Measurements from ENCODE around the gene WAPL. TPM values are rescaled to one million over a fixed set of nuclear protein-coding genes. Genes with fewer than 3 reads are reported as not detected.

WAPL gene
- total RNA-seq, 2 experiments from 2014 or later = 34.3 TPM

DNA sequence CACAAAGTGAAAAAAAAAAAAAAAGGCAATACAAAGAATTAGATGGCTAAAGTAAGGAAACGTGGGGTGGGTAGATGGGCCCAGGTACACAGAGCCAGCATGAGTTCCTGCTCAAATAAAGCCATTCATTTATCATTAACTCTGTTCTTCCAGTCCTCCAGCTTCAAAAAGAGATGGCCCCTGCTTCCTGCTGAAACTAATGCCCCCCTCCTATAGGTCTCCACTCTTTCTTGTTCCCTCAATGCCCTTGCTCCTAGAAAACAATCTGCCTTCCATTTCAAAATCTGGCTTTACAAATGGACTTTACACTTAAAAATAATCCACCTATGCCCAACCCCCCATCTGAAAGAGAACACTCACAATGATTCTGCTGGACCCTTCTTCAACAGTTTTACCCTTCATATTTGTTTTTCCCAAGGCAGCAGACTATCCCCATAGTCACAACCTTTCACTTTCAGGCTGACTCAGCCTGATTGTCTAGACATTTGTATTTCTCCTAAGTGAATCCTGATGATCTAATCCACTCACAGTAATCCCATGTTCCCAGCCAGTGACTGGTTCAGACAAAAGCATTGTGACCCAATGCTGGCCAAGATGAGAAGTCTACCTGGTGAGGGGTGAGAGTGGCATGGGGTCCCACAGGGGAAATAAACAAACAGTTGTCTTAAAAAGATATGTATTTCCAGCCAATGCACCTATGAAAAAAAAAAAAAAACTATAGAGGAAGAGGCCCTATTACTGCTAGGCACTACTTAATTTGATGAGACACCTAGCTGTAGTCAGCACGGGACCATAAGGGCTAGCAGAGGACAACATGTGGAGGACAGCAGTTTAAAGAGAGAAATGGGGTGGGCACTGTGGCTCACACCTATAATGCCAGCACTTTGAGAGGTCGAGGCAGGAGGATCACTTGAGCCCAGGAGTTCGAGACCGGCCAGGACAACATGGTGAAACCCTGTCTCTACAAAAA, 80.4 kb downstream of the WAPL start:
- Histone ChIP-seq H3K9me3 (ENCODE audit: control insufficient read depth in 1 of 2, insufficient read depth in 1 of 2, low read length in 2 of 2) (no peaks in the 10 kb centered on the region), H3K36me3 (ENCODE audit: insufficient read depth, low read length) (peaks cover 85% of the 10 kb centered on the region), H3K4me1 (ENCODE audit: insufficient read depth, low read length) (no peaks in the 10 kb centered on the region), H3K27ac (ENCODE audit: low read depth in 1 of 2, low read length in 2 of 2) (no peak overlapping the region), H3K27me3 (ENCODE audit: control insufficient read depth in 1 of 2, insufficient read depth in 2 of 2, low read length in 2 of 2) (no peaks in the 10 kb centered on the region), H3K4me3 (ENCODE audit: low read length) (no peak overlapping the region)
- ChIA-PET CTCF (no interaction called here), POLR2A (no interaction called here)
- Mint-ChIP-seq H3K27me3 (no peaks in the 10 kb centered on the region), H3K9me3 (no peaks in the 10 kb centered on the region), H3K36me3 (ENCODE audit: low read depth) (peaks cover 96% of the 10 kb centered on the region), H3K27ac (peak overlapping the region; percentile 52), H3K4me1 (ENCODE audit: low read depth) (peaks cover 21% of the 10 kb centered on the region), H3K4me3 (no peak overlapping the region)
- ATAC-seq (ENCODE audit: poor library complexity) (no peak), DNase-seq (peak in 1 of 14 experiments; percentile 14)
- TF ChIP-seq, protein P1, sequence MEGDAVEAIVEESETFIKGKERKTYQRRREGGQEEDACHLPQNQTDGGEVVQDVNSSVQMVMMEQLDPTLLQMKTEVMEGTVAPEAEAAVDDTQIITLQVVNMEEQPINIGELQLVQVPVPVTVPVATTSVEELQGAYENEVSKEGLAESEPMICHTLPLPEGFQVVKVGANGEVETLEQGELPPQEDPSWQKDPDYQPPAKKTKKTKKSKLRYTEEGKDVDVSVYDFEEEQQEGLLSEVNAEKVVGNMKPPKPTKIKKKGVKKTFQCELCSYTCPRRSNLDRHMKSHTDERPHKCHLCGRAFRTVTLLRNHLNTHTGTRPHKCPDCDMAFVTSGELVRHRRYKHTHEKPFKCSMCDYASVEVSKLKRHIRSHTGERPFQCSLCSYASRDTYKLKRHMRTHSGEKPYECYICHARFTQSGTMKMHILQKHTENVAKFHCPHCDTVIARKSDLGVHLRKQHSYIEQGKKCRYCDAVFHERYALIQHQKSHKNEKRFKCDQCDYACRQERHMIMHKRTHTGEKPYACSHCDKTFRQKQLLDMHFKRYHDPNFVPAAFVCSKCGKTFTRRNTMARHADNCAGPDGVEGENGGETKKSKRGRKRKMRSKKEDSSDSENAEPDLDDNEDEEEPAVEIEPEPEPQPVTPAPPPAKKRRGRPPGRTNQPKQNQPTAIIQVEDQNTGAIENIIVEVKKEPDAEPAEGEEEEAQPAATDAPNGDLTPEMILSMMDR (IDR thresholded peaks at IDR 0.05) = no peak
- intact Hi-C loops (cut with DNase I, micrococcal nuclease) = no loop called here

DNA sequence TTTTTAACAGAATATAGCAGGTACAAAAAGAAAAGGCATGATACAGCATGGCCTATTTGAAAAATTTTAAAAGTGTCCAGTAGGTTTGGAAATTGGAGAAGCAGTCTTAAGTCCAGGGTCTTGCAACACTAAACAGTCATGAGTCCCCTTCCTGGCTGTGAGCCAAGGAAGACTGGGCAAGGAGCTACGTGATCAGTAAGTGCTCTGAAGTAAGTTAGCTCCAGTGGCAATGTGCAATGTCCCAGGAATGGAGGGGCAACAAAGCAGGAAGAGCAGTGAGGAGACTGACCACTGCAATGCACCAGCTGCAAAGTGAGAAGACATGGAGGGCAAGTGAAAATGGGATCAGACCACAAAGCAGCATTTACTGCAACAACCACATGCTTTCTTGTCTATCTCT, 82.0 kb downstream of the WAPL start:
- H3K4me3 ChIP-seq (ENCODE audit: low read length) = no peak overlapping the region
- Mint-ChIP-seq H3K4me1 (ENCODE audit: low read depth) (peaks cover 21% of the 10 kb centered on the region), H3K27ac (peak overlapping the region; percentile 68), H3K4me3 (no peak overlapping the region), H3K36me3 (ENCODE audit: low read depth) (peaks cover 93% of the 10 kb centered on the region), H3K27me3 (no peaks in the 10 kb centered on the region), H3K9me3 (no peaks in the 10 kb centered on the region)
- no peaks in the 10 kb centered on the region for H3K9me3 ChIP-seq (ENCODE audit: control insufficient read depth in 1 of 2, insufficient read depth in 1 of 2, low read length in 2 of 2)
- H3K4me1 ChIP-seq (ENCODE audit: insufficient read depth, low read length) = no peaks in the 10 kb centered on the region
- ATAC-seq (ENCODE audit: poor library complexity) (no peak), DNase-seq (peak in 2 of 14 experiments; percentile 56 to 61)
- CTCF ChIA-PET = interaction anchor here (0.7 kb wide), 2 partner anchors 40 to 1901 kb away, joined by 3 read pairs; no protein-coding TSS in a partner anchor
- H3K36me3 ChIP-seq (ENCODE audit: insufficient read depth, low read length) = peaks cover 75% of the 10 kb centered on the region
- no peak overlapping the region for H3K27ac ChIP-seq (ENCODE audit: low read depth in 1 of 2, low read length in 2 of 2)
- TF ChIP-seq, protein P1 (IDR thresholded peaks at IDR 0.05) = no peak
- POLR2A ChIA-PET = no interaction called here
- no peaks in the 10 kb centered on the region for H3K27me3 ChIP-seq (ENCODE audit: control insufficient read depth in 1 of 2, insufficient read depth in 2 of 2, low read length in 2 of 2)
- intact Hi-C loops (cut with DNase I, micrococcal nuclease) = loop anchor here in 1 of 2 experiments (5.0 kb wide), 1 partner anchor 37 kb away; no protein-coding TSS in a partner anchor

DNA sequence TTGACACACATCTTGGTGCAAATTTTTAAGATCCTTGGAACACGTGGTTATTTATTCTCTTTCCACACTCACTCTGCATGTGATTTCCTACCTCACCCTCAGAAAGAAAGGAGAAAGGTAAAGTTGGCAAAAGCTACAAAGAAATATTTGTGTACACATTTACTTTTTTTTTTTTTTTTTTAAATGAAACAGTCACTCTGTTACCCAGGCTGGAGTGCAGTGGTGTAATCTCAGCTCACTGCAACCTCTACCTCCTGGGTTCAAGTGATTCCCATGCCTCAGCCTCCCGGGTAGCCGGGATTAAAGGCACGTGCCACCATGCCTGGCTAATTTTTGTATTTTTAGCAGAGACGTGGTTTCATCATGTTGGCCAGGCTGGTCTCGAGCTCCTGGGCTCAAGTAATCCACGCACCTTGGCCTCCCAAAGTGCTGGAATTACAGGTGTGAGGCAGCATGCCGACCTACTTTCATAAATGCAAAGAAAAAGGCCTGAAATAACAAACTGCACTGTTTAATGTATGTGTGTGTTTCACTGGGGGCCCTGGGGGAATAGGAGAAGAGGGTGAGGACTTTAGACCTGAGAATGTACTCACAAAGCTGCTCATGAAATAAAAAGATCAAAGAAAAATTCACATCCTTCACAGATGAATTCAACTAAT, 83.4 kb downstream of the WAPL start:
- H3K27ac Mint-ChIP-seq = no peak overlapping the region
- peaks cover 21% of the 10 kb centered on the region for H3K4me1 Mint-ChIP-seq (ENCODE audit: low read depth)
- DNase-seq (no peak), ATAC-seq (ENCODE audit: poor library complexity) (no peak)
- H3K9me3 Mint-ChIP-seq = no peaks in the 10 kb centered on the region
- Histone ChIP-seq H3K36me3 (ENCODE audit: insufficient read depth, low read length) (peaks cover 64% of the 10 kb centered on the region), H3K4me3 (ENCODE audit: low read length) (no peak overlapping the region), H3K9me3 (ENCODE audit: control insufficient read depth in 1 of 2, insufficient read depth in 1 of 2, low read length in 2 of 2) (no peaks in the 10 kb centered on the region), H3K27me3 (ENCODE audit: control insufficient read depth in 1 of 2, insufficient read depth in 2 of 2, low read length in 2 of 2) (no peaks in the 10 kb centered on the region), H3K4me1 (ENCODE audit: insufficient read depth, low read length) (no peaks in the 10 kb centered on the region), H3K27ac (ENCODE audit: low read depth in 1 of 2, low read length in 2 of 2) (no peak overlapping the region)
- H3K36me3 Mint-ChIP-seq (ENCODE audit: low read depth) = peaks cover 81% of the 10 kb centered on the region
- H3K27me3 Mint-ChIP-seq = no peaks in the 10 kb centered on the region
- ChIA-PET POLR2A (interaction anchor here (0.8 kb wide), 1 partner anchor 25 kb away, joined by 3 read pairs; no protein-coding TSS in a partner anchor), CTCF (no interaction called here)
- no peak overlapping the region for H3K4me3 Mint-ChIP-seq
- TF ChIP-seq, protein P1 (IDR thresholded peaks at IDR 0.05) = no peak
- intact Hi-C loops (cut with DNase I, micrococcal nuclease) = loop anchor here in 1 of 2 experiments (5.0 kb wide), 1 partner anchor 36 kb away; no protein-coding TSS in a partner anchor

Data from CD4-positive, alpha-beta T cell (primary cell).